Measurements from ENCODE around the gene ARIH1. TPM values are rescaled to one million over a fixed set of nuclear protein-coding genes. Genes with fewer than 3 reads are reported as not detected.
"Not testable (repeated sequence)": the region's sequence is repeated elsewhere in the genome, so short reads cannot be mapped to it uniquely, and the experiment has no call there.

ARIH1 gene
- total RNA-seq, 1 donor from 2014 or later = 171 TPM

GRCh38 chr15:72609862-72610261, 135.7 kb downstream of the ARIH1 start:
- no peak overlapping the region for H3K27ac Mint-ChIP-seq
- H3K4me1 Mint-ChIP-seq (ENCODE audit: low read depth) = no peaks in the 10 kb centered on the region
- peaks cover 3% of the 10 kb centered on the region for H3K27me3 Mint-ChIP-seq
- no peaks in the 10 kb centered on the region for H3K9me3 Mint-ChIP-seq (ENCODE audit: low read depth)
- H3K4me3 Mint-ChIP-seq (ENCODE audit: low read depth) = no peak overlapping the region
- no peaks in the 10 kb centered on the region for H3K36me3 Mint-ChIP-seq (ENCODE audit: insufficient read depth)
- TF ChIP-seq CTCF (IDR thresholded peaks at IDR 0.05; ENCODE audit: unreplicated experiment) = no peak
- no peak for DNase-seq (ENCODE audit: low spot score, unreplicated experiment)

GRCh38 chr15:72612324-72612723, 138.2 kb downstream of the ARIH1 start:
- not testable (repeated sequence) for H3K36me3 Mint-ChIP-seq (ENCODE audit: insufficient read depth); DNase-seq (ENCODE audit: low spot score, unreplicated experiment); H3K27me3 Mint-ChIP-seq; H3K9me3 Mint-ChIP-seq (ENCODE audit: low read depth); H3K4me1 Mint-ChIP-seq (ENCODE audit: low read depth); H3K4me3 Mint-ChIP-seq (ENCODE audit: low read depth); H3K27ac Mint-ChIP-seq

- Mint-ChIP-seq H3K4me1 (ENCODE audit: low read depth) (no peaks in the 10 kb centered on the region), H3K27me3 (no peaks in the 10 kb centered on the region), H3K4me3 (ENCODE audit: low read depth) (no peak overlapping the region)
Measured at GRCh38 chr15:72614810-72615532, 140.8 kb downstream of the ARIH1 start.

GRCh38 chr15:72615533-72616233, 141.6 kb downstream of the ARIH1 start:
- not testable (repeated sequence) for H3K4me3 Mint-ChIP-seq (ENCODE audit: low read depth); H3K27me3 Mint-ChIP-seq; DNase-seq (ENCODE audit: low spot score, unreplicated experiment); H3K9me3 Mint-ChIP-seq (ENCODE audit: low read depth); H3K4me1 Mint-ChIP-seq (ENCODE audit: low read depth); H3K36me3 Mint-ChIP-seq (ENCODE audit: insufficient read depth); H3K27ac Mint-ChIP-seq

More at GRCh38 chr15:72614810-72615532, 140.8 kb downstream of the ARIH1 start:
- TF ChIP-seq CTCF (IDR thresholded peaks at IDR 0.05; ENCODE audit: unreplicated experiment) = no peak
- H3K27ac Mint-ChIP-seq = no peak overlapping the region
- no peaks in the 10 kb centered on the region for H3K9me3 Mint-ChIP-seq (ENCODE audit: low read depth)
- no peak for DNase-seq (ENCODE audit: low spot score, unreplicated experiment)
- no peaks in the 10 kb centered on the region for H3K36me3 Mint-ChIP-seq (ENCODE audit: insufficient read depth)

GRCh38 chr15:72616491-72617210, 142.5 kb downstream of the ARIH1 start:
- no peaks in the 10 kb centered on the region for H3K9me3 Mint-ChIP-seq (ENCODE audit: low read depth)
- TF ChIP-seq CTCF (IDR thresholded peaks at IDR 0.05; ENCODE audit: unreplicated experiment) = no peak
- no peaks in the 10 kb centered on the region for H3K36me3 Mint-ChIP-seq (ENCODE audit: insufficient read depth)
- DNase-seq (ENCODE audit: low spot score, unreplicated experiment) = no peak
- H3K4me3 Mint-ChIP-seq (ENCODE audit: low read depth) = no peak overlapping the region
- H3K27me3 Mint-ChIP-seq = no peaks in the 10 kb centered on the region
- no peaks in the 10 kb centered on the region for H3K4me1 Mint-ChIP-seq (ENCODE audit: low read depth)
- H3K27ac Mint-ChIP-seq = no peak overlapping the region

- not testable (repeated sequence) for H3K4me1 Mint-ChIP-seq (ENCODE audit: low read depth); H3K27me3 Mint-ChIP-seq; DNase-seq (ENCODE audit: low spot score, unreplicated experiment); H3K4me3 Mint-ChIP-seq (ENCODE audit: low read depth); H3K36me3 Mint-ChIP-seq (ENCODE audit: insufficient read depth); H3K27ac Mint-ChIP-seq; H3K9me3 Mint-ChIP-seq (ENCODE audit: low read depth)
Measured at GRCh38 chr15:72623854-72624253, 149.7 kb downstream of the ARIH1 start.

- not testable (repeated sequence) for H3K4me3 Mint-ChIP-seq (ENCODE audit: low read depth)
Measured at GRCh38 chr15:72626153-72626552, 152.0 kb downstream of the ARIH1 start.

More at GRCh38 chr15:72626153-72626552, 152.0 kb downstream of the ARIH1 start:
- H3K9me3 Mint-ChIP-seq (ENCODE audit: low read depth); H3K4me1 Mint-ChIP-seq (ENCODE audit: low read depth); DNase-seq (ENCODE audit: low spot score, unreplicated experiment); H3K27ac Mint-ChIP-seq; H3K27me3 Mint-ChIP-seq; H3K36me3 Mint-ChIP-seq (ENCODE audit: insufficient read depth): not testable (repeated sequence)

All from progenitor cell of endocrine pancreas (in vitro differentiated cells).